ENCODE results near the gene PKN1.

PKN1 gene

GRCh38 chr19:14432791-14433553 lies at the start of gene PKN1:
PKN1 (plus strand) TSS chr19:14433306; CDS start chr19:14433522, 216 bp downstream.
- Histone ChIP-seq H3K9ac (ENCODE audit: insufficient read length) (peak within 1 kb of the TSS; percentile 81), H3K36me3 (ENCODE audit: insufficient read depth, low read length) (no peaks in the 10 kb centered on the region), H3K4me3 (peak within 1 kb of the TSS; percentile 89), H3K27ac (no peak within 1 kb of the TSS), H3K9me3 (ENCODE audit: low read depth, low read length) (no peaks in the 10 kb centered on the region)
- TF ChIP-seq POLR2AphosphoS5 (IDR thresholded peaks at IDR 0.05; ENCODE audit: borderline replicate concordance, low read depth, low read length) (peak; percentile 61; the same call in 1 of the 2 replicates), FOXP2 (optimal IDR thresholded peaks at IDR 0.05; ENCODE audit: control extremely low read depth, extremely low read length, insufficient read depth) (no peak), EZH2 (IDR thresholded peaks at IDR 0.05) (no peak)
- no peak for DNase-seq (ENCODE audit: low read depth, low spot score)

- TF ChIP-seq FOXP2 (optimal IDR thresholded peaks at IDR 0.05; ENCODE audit: control extremely low read depth, extremely low read length, insufficient read depth), result no peak
- no peak for TF ChIP-seq POLR2AphosphoS5 (IDR thresholded peaks at IDR 0.05; ENCODE audit: borderline replicate concordance, low read depth, low read length)
- no peak for TF ChIP-seq EZH2 (IDR thresholded peaks at IDR 0.05)
- Histone ChIP-seq H3K9ac (ENCODE audit: insufficient read length) (no peak overlapping the region), H3K27ac (peak overlapping the region; percentile 45; the same call in 1 of the 2 replicates), H3K36me3 (ENCODE audit: insufficient read depth, low read length) (no peaks in the 10 kb centered on the region), H3K9me3 (ENCODE audit: low read depth, low read length) (no peaks in the 10 kb centered on the region), H3K4me3 (no peak overlapping the region)
- DNase-seq (ENCODE audit: low read depth, low spot score), result no peak
Measured at GRCh38 chr19:14383661-14384555, 49.2 kb upstream of the PKN1 start.

- no peak for DNase-seq (ENCODE audit: low read depth, low spot score)
- Histone ChIP-seq H3K9ac (ENCODE audit: insufficient read length) (no peak overlapping the region), H3K36me3 (ENCODE audit: insufficient read depth, low read length) (no peaks in the 10 kb centered on the region), H3K27ac (no peak overlapping the region), H3K9me3 (ENCODE audit: low read depth, low read length) (no peaks in the 10 kb centered on the region), H3K4me3 (no peak overlapping the region)
- TF ChIP-seq POLR2AphosphoS5 (IDR thresholded peaks at IDR 0.05; ENCODE audit: borderline replicate concordance, low read depth, low read length), result no peak
- TF ChIP-seq FOXP2 (optimal IDR thresholded peaks at IDR 0.05; ENCODE audit: control extremely low read depth, extremely low read length, insufficient read depth), result no peak
- TF ChIP-seq EZH2 (IDR thresholded peaks at IDR 0.05), result no peak
Measured at GRCh38 chr19:14385492-14385891, 47.6 kb upstream of the PKN1 start.

GRCh38 chr19:14390548-14390947 lies 42.6 kb upstream of the PKN1 start:
- no peak for DNase-seq (ENCODE audit: low read depth, low spot score)
- TF ChIP-seq EZH2 (IDR thresholded peaks at IDR 0.05), result no peak
- peaks cover 6% of the 10 kb centered on the region; the same call in 1 of the 2 replicates for H3K36me3 ChIP-seq (ENCODE audit: insufficient read depth, low read length)
- no peak overlapping the region for H3K4me3 ChIP-seq
- no peaks in the 10 kb centered on the region for H3K9me3 ChIP-seq (ENCODE audit: low read depth, low read length)
- H3K27ac ChIP-seq, result no peak overlapping the region
- H3K9ac ChIP-seq (ENCODE audit: insufficient read length), result no peak overlapping the region

- Histone ChIP-seq H3K4me3 (no peak overlapping the region), H3K36me3 (ENCODE audit: insufficient read depth, low read length) (peaks cover 6% of the 10 kb centered on the region; the same call in 1 of the 2 replicates), H3K9me3 (ENCODE audit: low read depth, low read length) (no peaks in the 10 kb centered on the region), H3K9ac (ENCODE audit: insufficient read length) (no peak overlapping the region), H3K27ac (no peak overlapping the region)
- TF ChIP-seq POLR2AphosphoS5 (IDR thresholded peaks at IDR 0.05; ENCODE audit: borderline replicate concordance, low read depth, low read length) (no peak), FOXP2 (optimal IDR thresholded peaks at IDR 0.05; ENCODE audit: control extremely low read depth, extremely low read length, insufficient read depth) (no peak), EZH2 (IDR thresholded peaks at IDR 0.05) (no peak)
- DNase-seq (ENCODE audit: low read depth, low spot score), result no peak
Measured at GRCh38 chr19:14391156-14391821, 41.8 kb upstream of the PKN1 start.

- TF ChIP-seq FOXP2 (optimal IDR thresholded peaks at IDR 0.05; ENCODE audit: control extremely low read depth, extremely low read length, insufficient read depth), result no peak
- TF ChIP-seq EZH2 (IDR thresholded peaks at IDR 0.05), result no peak
- no peak for TF ChIP-seq POLR2AphosphoS5 (IDR thresholded peaks at IDR 0.05; ENCODE audit: borderline replicate concordance, low read depth, low read length)
- no peak for DNase-seq (ENCODE audit: low read depth, low spot score)
- Histone ChIP-seq H3K9me3 (ENCODE audit: low read depth, low read length) (no peaks in the 10 kb centered on the region), H3K9ac (ENCODE audit: insufficient read length) (no peak overlapping the region), H3K27ac (no peak overlapping the region), H3K36me3 (ENCODE audit: insufficient read depth, low read length) (peaks cover 6% of the 10 kb centered on the region; the same call in 1 of the 2 replicates), H3K4me3 (no peak overlapping the region)
Measured at GRCh38 chr19:14393329-14393728, 39.8 kb upstream of the PKN1 start.

- Histone ChIP-seq H3K36me3 (ENCODE audit: insufficient read depth, low read length) (peaks cover 6% of the 10 kb centered on the region; the same call in 1 of the 2 replicates), H3K4me3 (no peak overlapping the region), H3K9ac (ENCODE audit: insufficient read length) (no peak overlapping the region), H3K9me3 (ENCODE audit: low read depth, low read length) (no peaks in the 10 kb centered on the region), H3K27ac (no peak overlapping the region)
- no peak for DNase-seq (ENCODE audit: low read depth, low spot score)
- TF ChIP-seq FOXP2 (optimal IDR thresholded peaks at IDR 0.05; ENCODE audit: control extremely low read depth, extremely low read length, insufficient read depth) (no peak), POLR2AphosphoS5 (IDR thresholded peaks at IDR 0.05; ENCODE audit: borderline replicate concordance, low read depth, low read length) (no peak), EZH2 (IDR thresholded peaks at IDR 0.05) (no peak)
Measured at GRCh38 chr19:14394167-14394566, 38.9 kb upstream of the PKN1 start.

GRCh38 chr19:14395262-14395661 lies 37.8 kb upstream of the PKN1 start:
- TF ChIP-seq FOXP2 (optimal IDR thresholded peaks at IDR 0.05; ENCODE audit: control extremely low read depth, extremely low read length, insufficient read depth), result no peak
- no peak for TF ChIP-seq EZH2 (IDR thresholded peaks at IDR 0.05)
- no peak for TF ChIP-seq POLR2AphosphoS5 (IDR thresholded peaks at IDR 0.05; ENCODE audit: borderline replicate concordance, low read depth, low read length)
- peaks cover 6% of the 10 kb centered on the region; the same call in 1 of the 2 replicates for H3K36me3 ChIP-seq (ENCODE audit: insufficient read depth, low read length)
- no peak for DNase-seq (ENCODE audit: low read depth, low spot score)
- no peaks in the 10 kb centered on the region for H3K9me3 ChIP-seq (ENCODE audit: low read depth, low read length)
- no peak overlapping the region for H3K27ac ChIP-seq
- H3K4me3 ChIP-seq, result no peak overlapping the region
- no peak overlapping the region for H3K9ac ChIP-seq (ENCODE audit: insufficient read length)

Measured in SK-N-MC (cell line).